ENCODE measurements around the gene ACBD6.

The ACBD6 gene

DNA sequence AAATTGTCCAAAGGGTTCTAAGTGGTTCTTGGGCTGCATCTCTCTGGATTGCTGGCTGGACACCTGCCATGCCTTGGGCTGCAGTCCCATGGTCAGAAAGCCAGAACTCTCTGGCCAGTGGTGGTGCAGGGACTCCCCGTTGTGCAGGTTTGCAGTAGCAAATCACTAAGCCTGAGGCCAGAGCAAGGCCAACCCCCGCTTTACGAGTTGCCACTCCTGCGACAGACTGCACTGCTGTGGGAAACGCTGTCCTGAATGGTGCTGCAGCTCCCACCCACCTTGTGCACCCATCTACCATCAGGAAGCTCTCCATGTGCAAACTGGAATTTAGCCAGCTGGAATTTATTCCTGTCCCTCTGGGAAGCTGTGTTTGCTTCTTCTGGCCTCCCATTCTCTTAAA, 226.7 kb downstream of the ACBD6 start:
- TF ChIP-seq, protein P1, sequence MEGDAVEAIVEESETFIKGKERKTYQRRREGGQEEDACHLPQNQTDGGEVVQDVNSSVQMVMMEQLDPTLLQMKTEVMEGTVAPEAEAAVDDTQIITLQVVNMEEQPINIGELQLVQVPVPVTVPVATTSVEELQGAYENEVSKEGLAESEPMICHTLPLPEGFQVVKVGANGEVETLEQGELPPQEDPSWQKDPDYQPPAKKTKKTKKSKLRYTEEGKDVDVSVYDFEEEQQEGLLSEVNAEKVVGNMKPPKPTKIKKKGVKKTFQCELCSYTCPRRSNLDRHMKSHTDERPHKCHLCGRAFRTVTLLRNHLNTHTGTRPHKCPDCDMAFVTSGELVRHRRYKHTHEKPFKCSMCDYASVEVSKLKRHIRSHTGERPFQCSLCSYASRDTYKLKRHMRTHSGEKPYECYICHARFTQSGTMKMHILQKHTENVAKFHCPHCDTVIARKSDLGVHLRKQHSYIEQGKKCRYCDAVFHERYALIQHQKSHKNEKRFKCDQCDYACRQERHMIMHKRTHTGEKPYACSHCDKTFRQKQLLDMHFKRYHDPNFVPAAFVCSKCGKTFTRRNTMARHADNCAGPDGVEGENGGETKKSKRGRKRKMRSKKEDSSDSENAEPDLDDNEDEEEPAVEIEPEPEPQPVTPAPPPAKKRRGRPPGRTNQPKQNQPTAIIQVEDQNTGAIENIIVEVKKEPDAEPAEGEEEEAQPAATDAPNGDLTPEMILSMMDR (IDR thresholded peaks at IDR 0.05; ENCODE audit: low read depth, low read length, missing control alignments) = no peak
- DNase-seq (ENCODE audit: low read depth) = no peak
- H3K4me3 ChIP-seq (ENCODE audit: low read depth, low read length) = no peak overlapping the region

DNA sequence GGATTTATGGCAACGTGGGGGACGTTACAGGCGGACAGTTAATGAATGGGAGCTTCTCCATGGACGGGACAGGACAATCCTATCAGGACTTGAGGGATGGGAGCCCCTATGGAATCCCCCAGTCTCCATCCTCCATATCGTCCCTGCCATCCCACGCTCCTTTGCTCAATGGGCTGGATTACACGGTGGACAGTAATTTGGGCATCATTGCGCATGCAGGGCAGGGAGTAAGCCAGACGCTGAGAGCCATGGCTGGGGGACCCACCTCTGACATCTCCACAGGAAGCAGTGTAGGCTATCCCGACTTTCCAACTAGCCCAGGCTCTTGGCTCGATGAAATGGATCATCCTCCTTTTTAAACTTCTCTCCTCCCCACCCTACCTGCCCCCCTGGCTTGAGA, 228.2 kb downstream of the ACBD6 start:
- TF ChIP-seq, protein P1 (IDR thresholded peaks at IDR 0.05; ENCODE audit: low read depth, low read length, missing control alignments) = no peak
- no peak for DNase-seq (ENCODE audit: low read depth)
- no peak overlapping the region for H3K4me3 ChIP-seq (ENCODE audit: low read depth, low read length)

DNA sequence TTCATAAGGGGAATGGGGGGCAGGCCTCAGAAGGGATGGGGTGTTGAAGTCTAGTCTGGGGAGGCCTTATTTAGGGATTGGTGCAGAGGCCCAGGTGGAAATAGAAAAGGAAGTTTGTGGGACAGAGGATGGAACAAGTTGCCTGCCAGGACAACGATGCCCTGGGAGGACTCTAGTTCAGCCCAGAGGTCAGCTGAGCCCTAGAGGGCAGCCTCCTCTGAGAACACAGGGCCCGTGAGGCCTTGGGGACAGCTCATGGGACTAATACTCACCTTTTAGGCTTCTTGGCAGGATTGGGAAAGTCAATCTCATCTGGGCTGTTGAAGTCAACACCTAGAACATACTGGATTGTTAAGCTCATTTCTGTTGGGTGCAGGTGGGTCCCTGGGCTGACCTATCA, 229.3 kb downstream of the ACBD6 start:
- H3K4me3 ChIP-seq (ENCODE audit: low read depth, low read length) = no peak overlapping the region
- TF ChIP-seq, protein P1 (IDR thresholded peaks at IDR 0.05; ENCODE audit: low read depth, low read length, missing control alignments) = no peak
- DNase-seq (ENCODE audit: low read depth) = no peak

DNA sequence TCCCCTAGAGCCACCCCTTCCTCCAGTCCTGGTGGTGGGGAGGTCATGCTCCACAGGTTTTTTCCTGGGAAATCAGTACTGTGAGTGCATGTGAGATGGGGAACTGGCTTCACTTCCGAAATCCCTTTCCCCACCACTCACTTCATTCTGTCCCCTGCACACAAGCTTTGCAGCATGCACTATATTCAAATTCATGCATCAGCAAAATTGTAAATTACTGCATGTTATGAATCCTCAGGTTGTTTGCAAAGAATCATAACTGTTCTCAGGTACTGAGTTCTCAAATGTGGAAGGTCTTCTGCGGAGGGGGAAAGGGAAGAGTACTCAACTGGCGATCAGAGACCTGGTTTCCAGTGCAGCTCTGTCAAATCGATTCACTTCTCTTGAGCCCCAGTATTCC, 230.0 kb downstream of the ACBD6 start:
- TF ChIP-seq, protein P1 (IDR thresholded peaks at IDR 0.05; ENCODE audit: low read depth, low read length, missing control alignments) = no peak
- no peak overlapping the region for H3K4me3 ChIP-seq (ENCODE audit: low read depth, low read length)
- no peak for DNase-seq (ENCODE audit: low read depth)

DNA sequence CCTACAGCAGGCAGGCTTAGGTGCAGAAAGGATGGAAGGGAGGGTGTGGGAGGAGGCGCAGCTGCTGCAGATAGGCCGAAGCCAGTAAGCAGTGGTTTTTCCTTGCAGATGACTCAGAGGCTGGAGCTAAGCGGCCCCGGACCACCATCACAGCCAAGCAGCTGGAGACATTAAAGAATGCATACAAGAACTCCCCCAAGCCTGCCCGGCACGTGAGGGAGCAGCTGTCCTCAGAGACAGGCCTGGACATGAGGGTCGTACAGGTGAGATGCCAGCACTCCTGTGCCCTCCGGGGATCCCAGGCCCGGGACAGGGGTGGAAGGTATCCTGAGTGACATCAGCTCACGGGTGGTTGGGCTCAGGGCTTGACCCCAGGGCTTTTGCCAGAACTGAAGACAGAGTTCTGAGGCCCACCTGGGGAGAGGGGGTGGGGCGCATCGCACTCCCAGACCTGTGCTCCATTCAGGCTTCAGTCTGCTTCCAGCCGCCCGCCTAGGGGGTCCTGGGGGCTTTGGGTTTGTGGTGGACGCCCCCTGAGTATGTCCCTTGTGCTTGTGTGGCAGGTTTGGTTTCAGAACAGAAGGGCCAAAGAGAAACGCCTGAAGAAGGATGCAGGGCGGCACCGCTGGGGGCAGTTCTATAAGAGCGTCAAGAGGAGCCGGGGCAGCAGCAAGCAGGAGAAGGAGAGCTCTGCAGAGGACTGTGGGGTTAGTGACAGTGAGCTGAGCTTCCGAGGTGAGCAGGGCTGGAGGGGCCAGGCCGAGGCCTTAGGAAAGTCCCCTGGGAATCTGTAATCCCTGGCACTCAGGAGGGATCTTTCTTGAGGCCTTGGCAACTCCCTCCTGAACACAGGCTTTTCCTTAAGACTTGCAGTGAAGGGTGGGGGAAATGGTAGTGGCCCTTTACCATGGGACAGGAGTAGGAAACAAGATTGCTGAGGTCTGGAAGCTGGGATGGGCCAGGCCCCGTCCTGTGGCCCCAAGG, 230.8 kb downstream of the ACBD6 start:
- TF ChIP-seq, protein P1 (IDR thresholded peaks at IDR 0.05; ENCODE audit: low read depth, low read length, missing control alignments) = no peak
- no peak for DNase-seq (ENCODE audit: low read depth)
- no peak overlapping the region for H3K4me3 ChIP-seq (ENCODE audit: low read depth, low read length)

DNA sequence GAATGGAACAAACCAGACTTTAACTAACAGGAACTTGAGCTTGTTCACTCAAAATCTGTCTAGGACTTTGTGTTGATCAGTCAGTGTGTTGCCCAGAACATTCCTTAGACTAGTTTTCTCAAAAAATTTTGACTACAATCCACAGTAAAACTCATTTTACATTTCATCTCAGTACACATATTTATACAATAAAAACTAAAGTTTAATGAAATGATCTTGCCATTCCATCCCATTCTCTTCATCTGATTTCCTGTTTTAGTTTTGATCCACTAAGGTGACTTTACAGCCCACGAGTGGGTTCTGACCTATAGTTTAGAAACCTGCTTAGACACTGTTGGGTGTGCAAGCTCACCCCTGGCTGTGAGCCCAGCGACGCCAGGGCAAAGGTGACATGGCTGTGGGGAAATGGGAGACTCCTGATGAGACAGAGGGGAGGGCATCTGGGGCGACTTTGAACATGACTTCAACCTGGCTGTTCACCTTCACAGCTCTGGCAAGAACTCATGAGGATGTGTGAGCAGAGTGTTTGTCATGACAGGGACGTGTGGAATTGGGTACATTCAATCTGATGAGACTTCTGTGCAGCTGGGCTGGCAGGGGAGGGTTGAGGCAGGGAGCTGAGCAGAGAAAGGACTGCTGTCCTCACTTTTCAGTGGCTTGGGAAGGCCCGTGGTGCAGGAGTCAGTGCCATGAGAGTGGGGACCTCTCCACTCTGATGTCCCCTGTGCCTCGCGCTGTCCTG, 231.7 kb downstream of the ACBD6 start:
- TF ChIP-seq, protein P1 (IDR thresholded peaks at IDR 0.05; ENCODE audit: low read depth, low read length, missing control alignments) = no peak
- no peak for DNase-seq (ENCODE audit: low read depth)

More for the DNA sequence above, 231.7 kb downstream of the ACBD6 start:
- H3K4me3 ChIP-seq (ENCODE audit: low read depth, low read length) = no peak overlapping the region
